Loucy (cell line): Measurements from ENCODE around the gene NKX1-1.

Experiments used
- H2AFZ ChIP-seq: fragments of 200-600 bp; sonication (generic); 2 replicates; pipeline ENCODE4 v1.6.0; 2016; ENCODE audit warnings: antibody characterized with exemption, mild to moderate bottlenecking, low read length, moderate library complexity
- H3F3A ChIP-seq: fragments of 200-600 bp; 2 replicates; pipeline ENCODE4 v1.6.0; 2016; ENCODE audit warnings: antibody characterized with exemption, low read depth, mild to moderate bottlenecking
- H3K27me3 ChIP-seq: fragments of 200-600 bp; sonication (generic); 2 replicates; pipeline ENCODE4 v1.6.1; 2014; ENCODE audit warnings: low read length, mild to moderate bottlenecking; ENCODE audit not compliant: insufficient read depth, poor library complexity, severe bottlenecking
- H3K36me3 ChIP-seq: fragments of 200-600 bp; sonication (generic); 2 replicates; pipeline ENCODE4 v1.6.1; 2016; ENCODE audit warnings: low read length; ENCODE audit not compliant: insufficient read depth
- H3K4me1 ChIP-seq: fragments of 200-600 bp; sonication (generic); 2 replicates; pipeline ENCODE4 v1.5.1; 2014; ENCODE audit warnings: low read length, mild to moderate bottlenecking; ENCODE audit not compliant: insufficient read depth, poor library complexity, severe bottlenecking
- H3K4me2 ChIP-seq: fragments of 200-600 bp; sonication (generic); 2 replicates; pipeline ENCODE4 v1.6.0; 2014; ENCODE audit warnings: antibody characterized with exemption, low read length, low read depth, mild to moderate bottlenecking; ENCODE audit not compliant: poor library complexity, severe bottlenecking
- H3K4me3 ChIP-seq: fragments of 200-600 bp; sonication (generic); 2 replicates; pipeline ENCODE4 v1.5.1; 2014; ENCODE audit warnings: low read length, mild to moderate bottlenecking, mixed read lengths; ENCODE audit not compliant: poor library complexity, severe bottlenecking
- H3K79me2 ChIP-seq: fragments of 200-600 bp; sonication (generic); 2 replicates; pipeline ENCODE4 v1.6.1; 2014; ENCODE audit warnings: low read length; ENCODE audit not compliant: insufficient read depth
- H3K9ac ChIP-seq: fragments of 200-600 bp; sonication (generic); 2 replicates; pipeline ENCODE4 v1.6.0; 2014; ENCODE audit warnings: mild to moderate bottlenecking, low read depth, low read length, moderate library complexity; ENCODE audit not compliant: poor library complexity, severe bottlenecking
- H3K9me2 ChIP-seq: fragments of 200-600 bp; sonication (generic); replicated peaks from 2 replicates; pipeline ENCODE4 v1.6.1; 2016; ENCODE audit warnings: low read depth, low read length, mixed read lengths
- H3K9me3 ChIP-seq: fragments of 200-600 bp; sonication (generic); 2 replicates; pipeline ENCODE4 v1.6.1; 2014; ENCODE audit warnings: mild to moderate bottlenecking, antibody characterized with exemption, low read length, low read depth; ENCODE audit not compliant: insufficient read depth
- H4K20me1 ChIP-seq: fragments of 200-600 bp; sonication (generic); 2 replicates; pipeline ENCODE4 v1.6.0; 2014; ENCODE audit warnings: antibody characterized with exemption, low read length, mild to moderate bottlenecking; ENCODE audit not compliant: insufficient read depth, poor library complexity, severe bottlenecking
- CTCF ChIP-seq: fragments of 200-600 bp; sonication (generic); conservative IDR thresholded peaks from 2 replicates; pipeline ENCODE4 v1.5.1; 2014; ENCODE audit warnings: mild to moderate bottlenecking, antibody characterized with exemption, low read length
- EZH2phosphoT487 ChIP-seq: fragments of 200-600 bp; IDR thresholded peaks from 2 replicates; pipeline ENCODE4 v1.6.1; 2018; ENCODE audit warnings: antibody characterized with exemption, mild to moderate bottlenecking, moderate library complexity, borderline replicate concordance

Gene NKX1-1

GRCh38 chr4:1370321-1371124 is 35.7 kb downstream of the NKX1-1 start:
- TF ChIP-seq EZH2phosphoT487: no peak
- no peak for TF ChIP-seq CTCF
- no peaks in the 10 kb centered on the region for H4K20me1 ChIP-seq
- H3K9ac ChIP-seq: no peak overlapping the region
- H3K9me3 ChIP-seq: no peaks in the 10 kb centered on the region
- H3K4me3 ChIP-seq: no peak overlapping the region
- H2AFZ ChIP-seq: no peak overlapping the region
- H3K27me3 ChIP-seq: no peaks in the 10 kb centered on the region
- no peak overlapping the region for H3K4me2 ChIP-seq
- H3K9me2 ChIP-seq: no peaks in the 10 kb centered on the region
- H3F3A ChIP-seq: no peaks in the 10 kb centered on the region
- no peaks in the 10 kb centered on the region; the same call in 1 of the 2 replicates for H3K36me3 ChIP-seq
- H3K4me1 ChIP-seq: no peaks in the 10 kb centered on the region
- H3K79me2 ChIP-seq: no peaks in the 10 kb centered on the region

GRCh38 chr4:1369479-1370079 is 36.7 kb downstream of the NKX1-1 start:
- TF ChIP-seq CTCF (no peak), EZH2phosphoT487 (no peak)
- no peaks in the 10 kb centered on the region for H3K9me2 ChIP-seq
- no peak overlapping the region for H2AFZ ChIP-seq
- no peaks in the 10 kb centered on the region for H3K4me1 ChIP-seq
- H4K20me1 ChIP-seq: no peaks in the 10 kb centered on the region
- H3K4me3 ChIP-seq: no peak overlapping the region
- no peaks in the 10 kb centered on the region for H3K36me3 ChIP-seq
- no peak overlapping the region for H3K4me2 ChIP-seq
- no peak overlapping the region for H3K9ac ChIP-seq
- H3K79me2 ChIP-seq: no peaks in the 10 kb centered on the region
- no peaks in the 10 kb centered on the region for H3F3A ChIP-seq
- no peaks in the 10 kb centered on the region for H3K27me3 ChIP-seq
- H3K9me3 ChIP-seq: no peaks in the 10 kb centered on the region

DNA sequence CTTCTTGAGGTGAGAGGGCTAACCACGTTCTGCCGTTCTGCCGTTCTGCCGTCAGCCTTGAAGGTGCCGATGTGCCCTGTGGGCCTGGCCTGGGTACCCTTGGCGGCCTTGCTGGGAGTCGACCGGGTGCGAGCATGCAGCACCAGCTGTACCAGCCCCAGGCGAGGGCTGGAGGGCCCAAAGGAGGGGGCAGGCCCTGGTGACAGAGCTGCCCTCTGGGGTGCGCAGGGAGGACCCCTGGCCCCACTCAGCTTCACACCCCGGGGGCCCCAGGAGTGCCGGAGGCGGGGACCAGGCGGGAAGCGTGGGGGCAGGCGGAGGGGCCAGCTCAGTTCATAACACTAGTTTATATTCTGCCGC is 37.2 kb downstream of the NKX1-1 start:
- Histone ChIP-seq H3K4me2 (no peak overlapping the region), H3K9me3 (no peaks in the 10 kb centered on the region), H2AFZ (no peak overlapping the region), H4K20me1 (no peaks in the 10 kb centered on the region), H3K36me3 (no peaks in the 10 kb centered on the region), H3K4me3 (no peak overlapping the region), H3K9me2 (no peaks in the 10 kb centered on the region), H3K27me3 (no peaks in the 10 kb centered on the region), H3K4me1 (no peaks in the 10 kb centered on the region), H3K9ac (no peak overlapping the region), H3K79me2 (no peaks in the 10 kb centered on the region), H3F3A (no peaks in the 10 kb centered on the region)
- TF ChIP-seq CTCF (no peak), EZH2phosphoT487 (no peak)
